ENCODE results near the gene CKS2.

CKS2 gene

DNA sequence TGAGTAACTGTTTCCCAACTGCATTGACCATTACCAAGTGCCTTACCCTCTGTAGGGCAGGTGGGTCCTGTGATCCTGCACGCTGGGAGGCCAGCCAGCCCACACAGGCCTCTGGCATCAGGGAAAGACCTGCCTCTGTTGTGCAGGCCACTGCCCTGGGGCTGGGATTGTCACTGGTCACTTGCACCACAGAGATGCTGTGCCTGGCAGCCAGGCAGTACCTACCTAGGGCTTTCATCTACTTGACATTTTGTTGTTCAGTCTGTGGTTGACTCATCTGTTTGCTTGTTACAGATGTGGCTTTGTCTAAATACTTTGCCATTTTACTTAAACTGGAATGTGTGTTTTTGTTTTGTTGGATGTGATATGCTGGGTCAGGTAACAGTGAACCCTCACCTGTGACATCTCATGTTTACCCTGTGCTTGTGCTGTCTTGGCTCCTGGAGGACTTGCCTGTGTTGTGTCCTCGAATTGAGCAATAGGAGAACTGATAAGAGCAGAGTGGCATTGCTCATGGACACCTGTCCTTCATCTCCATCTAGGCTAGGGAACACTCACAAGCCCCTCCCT is 40.1 kb downstream of the CKS2 start:
- DNase-seq: no peak

DNA sequence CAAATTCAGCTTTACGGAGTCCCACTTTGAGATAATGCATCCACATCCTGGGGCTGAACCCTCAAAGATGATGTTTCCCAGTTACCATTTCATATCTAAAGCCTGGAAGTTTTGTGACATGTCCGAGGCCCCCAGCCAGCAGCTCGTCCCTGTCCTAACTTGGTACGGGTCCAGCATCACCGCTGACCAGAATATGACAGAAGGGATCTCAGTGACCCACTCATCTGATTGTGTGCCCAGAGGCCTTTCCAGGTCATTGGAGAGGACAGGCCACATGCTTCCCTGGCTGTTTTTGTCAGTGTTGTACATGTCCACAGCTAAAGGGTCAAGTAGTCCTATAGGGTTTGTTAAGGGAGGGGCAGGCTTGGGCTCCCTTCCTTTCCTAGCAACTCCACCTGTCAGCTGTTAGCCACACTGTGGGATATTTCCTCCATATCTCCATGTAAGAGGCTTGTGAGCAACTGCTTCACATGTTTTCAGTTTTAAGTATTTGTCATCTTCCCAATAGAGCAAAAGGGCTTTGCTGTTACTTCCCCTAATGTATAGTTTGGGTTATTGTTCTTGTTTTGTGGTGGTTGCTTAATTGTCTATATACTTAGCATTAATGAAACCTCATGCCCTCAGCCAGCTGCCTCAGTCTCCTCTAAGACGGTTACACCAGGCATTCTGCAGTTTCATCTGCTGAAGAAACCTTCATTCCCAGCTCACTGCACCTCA is 40.7 kb downstream of the CKS2 start:
- no peak for DNase-seq

DNA sequence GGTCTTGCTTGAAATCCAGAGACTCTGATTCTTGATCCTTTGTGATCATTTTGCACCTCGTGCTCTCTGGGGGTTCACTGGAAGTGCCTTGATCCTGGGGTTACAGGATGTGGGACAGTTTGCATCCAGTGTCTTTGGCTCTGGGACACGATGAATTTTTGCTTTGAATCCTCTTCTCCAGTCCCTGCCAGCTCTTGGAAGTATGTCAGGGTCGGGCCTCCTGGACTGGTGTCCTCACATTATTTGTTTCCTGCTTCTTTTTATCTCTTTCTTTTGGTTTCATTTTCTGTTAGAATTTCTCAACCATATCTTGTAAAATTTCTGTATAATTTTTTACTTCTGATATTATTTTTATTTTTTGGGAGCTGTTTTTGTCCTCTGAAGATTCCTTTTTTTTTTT is 41.5 kb downstream of the CKS2 start:
- no peak for DNase-seq

DNA sequence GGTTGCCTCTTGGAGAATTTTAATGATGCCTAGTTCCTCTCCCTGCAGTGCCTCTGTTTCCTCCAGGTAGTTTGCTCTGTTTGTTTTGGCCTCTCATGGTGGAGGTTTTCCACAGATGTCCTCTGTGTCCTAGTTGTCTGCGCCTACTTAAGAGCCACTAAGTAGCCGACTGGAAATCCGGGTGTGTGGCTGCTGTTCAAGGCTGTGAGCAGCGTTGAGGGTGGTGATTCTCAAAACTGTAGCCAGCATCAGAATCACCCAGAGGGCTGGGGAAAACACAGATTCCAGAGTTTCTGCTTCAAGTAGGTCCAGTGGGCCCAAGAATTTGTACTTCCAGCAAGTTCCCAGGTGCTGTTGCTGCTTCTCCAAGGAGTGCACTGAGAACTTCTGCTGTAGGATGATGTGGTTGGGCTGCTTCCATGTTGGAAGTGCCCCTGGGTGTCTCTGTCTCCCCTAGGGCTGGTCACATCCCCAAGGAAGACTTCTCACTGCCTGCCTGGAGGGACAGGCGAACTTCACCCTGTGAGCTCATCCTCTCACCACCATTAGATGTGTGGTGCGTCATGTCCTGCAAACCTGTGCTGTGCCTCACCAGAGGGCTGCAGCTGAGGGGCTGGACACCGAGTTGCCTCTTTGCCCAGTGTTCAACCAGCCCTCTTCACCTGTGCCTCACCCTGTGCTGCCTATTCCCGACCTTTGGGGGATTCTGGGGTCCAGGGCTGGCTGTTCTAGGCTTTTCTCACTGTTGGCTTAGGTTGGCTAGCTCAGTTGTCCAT is 42.1 kb downstream of the CKS2 start:
- DNase-seq: no peak

DNA sequence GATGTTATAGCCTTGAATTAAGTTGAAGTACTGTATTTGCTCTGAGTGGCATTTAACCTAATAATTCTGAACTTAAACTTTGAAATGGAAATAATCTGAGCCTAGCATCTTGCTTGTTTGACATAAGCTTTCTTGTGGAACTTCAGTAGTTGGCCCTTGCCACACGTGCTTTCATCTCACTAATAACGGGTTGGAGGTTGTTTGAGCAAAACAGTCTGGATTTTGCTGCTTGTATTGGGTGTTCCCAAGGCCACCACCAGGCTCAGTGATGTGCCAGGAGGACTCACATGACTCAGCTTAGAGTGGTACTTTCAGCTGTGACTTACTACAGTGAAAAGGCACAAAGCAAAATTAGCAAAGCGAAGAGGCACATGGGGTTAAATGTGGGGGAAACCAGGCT is 43.0 kb downstream of the CKS2 start:
- DNase-seq: no peak

DNA sequence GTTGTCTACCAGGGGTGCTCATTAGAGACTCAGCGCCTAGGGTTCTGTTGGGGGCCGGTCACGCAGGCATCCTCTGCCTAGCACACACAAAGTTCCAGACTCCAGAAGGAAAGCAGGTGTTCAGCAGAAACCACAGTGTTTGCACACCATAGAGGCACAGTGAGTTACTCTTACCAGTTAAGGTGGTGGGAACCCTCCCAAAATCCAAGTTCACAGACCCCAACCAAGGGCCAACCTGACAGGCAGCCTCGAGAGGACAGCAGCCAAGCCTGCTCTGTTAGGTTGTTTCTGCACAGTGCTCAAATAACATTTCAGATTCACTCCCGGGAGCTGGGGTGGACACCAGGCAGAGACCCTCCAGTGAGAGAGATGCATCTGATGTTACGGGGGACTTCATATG is 43.5 kb downstream of the CKS2 start:
- DNase-seq: no peak

DNA sequence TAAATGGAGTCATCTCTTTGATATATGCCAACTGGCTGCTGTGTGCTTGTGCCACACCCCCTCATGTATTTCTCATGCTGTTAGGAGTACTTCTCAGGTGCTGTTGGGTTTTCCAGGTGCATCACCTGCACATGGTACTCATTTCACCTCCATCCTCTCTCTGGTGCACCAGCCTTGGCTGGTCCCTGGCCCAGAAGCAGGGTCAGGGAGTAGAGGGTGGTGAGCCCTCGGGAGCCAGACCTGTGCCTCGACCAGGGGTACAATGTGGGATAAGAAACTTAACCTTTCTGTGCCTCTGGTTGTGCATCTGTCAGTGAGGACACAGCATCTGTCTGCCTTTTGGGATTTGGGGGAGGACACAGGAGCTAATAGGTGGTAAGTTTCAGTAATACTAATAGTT is 45.8 kb downstream of the CKS2 start:
- no peak for DNase-seq

DNA sequence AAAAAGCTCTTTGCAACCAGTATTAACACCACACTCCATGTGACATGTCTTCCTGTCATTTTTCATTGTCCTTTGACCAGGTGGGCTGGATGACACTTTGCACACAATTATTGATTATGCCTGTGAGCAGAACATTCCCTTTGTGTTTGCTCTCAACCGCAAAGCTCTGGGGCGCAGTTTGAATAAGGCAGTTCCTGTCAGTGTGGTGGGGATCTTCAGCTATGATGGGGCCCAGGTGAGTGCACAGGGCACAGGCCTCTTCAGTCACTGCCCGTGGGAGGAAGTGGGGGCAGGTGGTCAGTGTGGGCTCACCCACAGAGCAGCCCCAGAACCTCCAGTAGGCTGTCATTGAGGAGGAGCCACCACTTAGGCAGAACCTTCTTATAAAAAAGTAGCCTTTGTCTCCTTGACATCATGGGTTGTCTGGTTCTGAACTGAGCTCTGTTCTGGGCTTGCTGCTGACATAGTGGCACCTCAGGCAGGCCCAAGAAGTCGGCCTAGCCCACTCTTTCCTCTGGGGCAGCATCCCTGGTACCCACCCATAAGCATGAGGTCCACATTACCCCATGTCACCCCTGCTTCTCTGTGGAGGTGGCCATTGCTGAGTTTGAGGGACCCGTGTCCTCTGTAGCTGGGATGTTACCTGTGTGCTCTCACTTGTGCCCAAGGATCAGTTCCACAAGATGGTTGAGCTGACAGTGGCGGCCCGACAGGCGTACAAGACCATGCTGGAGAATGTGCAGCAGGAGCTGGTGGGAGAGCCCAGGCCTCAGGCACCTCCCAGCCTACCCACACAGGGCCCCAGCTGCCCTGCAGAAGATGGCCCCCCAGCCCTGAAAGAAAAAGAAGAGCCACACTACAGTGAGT is 46.6 kb downstream of the CKS2 start:
- no peak for DNase-seq

DNA sequence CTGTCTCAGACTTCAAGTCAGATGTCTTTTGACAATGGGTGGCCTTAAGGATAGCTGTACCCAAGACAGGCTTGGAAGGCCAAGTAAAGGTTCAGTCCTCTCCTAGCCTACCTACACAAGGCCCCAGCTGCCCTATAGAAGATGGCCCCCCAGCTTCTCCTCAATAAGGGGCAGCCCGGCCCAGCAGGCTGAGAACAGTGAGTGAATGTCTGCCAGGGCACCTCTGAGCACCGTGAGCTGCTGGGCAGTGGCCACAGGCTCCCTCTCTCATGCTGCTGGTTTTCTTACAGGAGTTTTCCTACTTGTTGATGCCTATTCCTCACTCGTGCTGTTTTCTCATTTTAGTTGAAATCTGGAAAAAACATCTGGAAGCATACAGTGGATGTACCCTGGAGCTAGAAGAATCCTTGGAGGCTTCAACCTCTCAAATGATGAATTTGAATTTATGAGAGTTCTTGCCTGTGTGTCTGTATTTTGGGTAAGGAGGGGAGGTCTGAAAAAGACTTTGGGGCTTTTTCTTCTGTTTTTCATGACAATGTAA is 47.5 kb downstream of the CKS2 start:
- no peak for DNase-seq

DNA sequence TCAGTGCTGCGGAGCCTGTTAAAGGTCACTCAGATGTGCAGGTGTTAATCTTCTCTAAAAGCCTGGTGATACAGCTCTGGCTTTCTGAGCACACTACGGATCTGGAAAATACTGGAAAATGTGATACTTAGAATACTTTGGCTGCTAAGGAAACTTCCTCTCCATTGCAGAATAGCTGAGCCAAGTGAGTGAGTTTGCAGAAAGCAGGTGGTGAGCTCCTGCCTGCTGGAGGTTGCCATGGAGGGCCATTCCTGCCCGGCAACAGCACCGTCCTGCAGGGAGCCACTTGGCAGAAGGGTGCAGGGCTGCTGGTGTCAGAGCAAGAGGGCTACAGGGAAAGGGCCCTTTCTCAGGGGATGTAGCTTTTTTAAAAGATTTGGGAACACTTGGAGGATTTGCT is 48.0 kb downstream of the CKS2 start:
- DNase-seq: no peak

DNA sequence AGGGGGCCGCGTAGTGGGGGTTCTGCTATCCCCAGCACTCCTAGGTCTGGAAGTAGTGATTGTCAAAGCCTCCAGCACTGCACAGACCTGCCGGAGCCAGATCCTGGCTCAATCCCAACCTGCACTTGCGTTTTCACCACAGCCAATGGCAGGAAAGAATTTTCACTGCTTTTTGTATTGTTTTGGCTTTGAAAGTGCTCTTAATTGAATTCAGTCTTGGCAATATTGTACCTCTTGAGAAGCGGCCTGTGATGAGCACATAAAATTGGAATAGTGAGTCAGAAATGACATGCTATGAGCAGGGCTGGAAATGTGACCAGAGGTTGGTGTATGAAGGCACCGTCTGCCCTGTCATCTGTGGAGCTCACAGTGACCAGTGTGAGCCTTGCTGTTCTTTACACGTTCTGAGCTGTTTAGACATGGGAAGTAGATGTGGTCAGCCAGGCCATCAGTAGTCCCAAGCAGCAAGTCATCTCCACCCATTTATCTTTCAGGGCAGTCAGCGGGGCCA is 48.8 kb downstream of the CKS2 start:
- DNase-seq: no peak

DNA sequence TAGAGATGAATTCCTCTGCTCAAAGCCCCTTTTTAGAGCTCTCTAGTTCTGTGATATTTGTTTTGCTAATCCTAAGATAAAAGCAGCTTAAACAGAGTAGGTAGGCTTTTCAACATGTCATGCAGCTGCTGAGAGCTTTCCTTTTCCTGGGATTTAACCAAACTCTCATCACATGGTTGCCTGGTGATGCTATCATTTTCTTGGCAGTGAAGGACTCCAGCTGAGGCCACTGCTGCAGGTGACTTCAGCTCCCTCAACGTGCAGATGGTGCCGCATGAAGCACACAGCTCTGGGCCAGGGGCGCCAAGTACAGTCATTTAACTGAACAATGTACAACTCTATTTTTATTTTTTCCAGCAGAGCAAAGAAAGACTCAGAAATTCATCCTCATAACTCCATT is 49.5 kb downstream of the CKS2 start:
- DNase-seq: no peak

DNA sequence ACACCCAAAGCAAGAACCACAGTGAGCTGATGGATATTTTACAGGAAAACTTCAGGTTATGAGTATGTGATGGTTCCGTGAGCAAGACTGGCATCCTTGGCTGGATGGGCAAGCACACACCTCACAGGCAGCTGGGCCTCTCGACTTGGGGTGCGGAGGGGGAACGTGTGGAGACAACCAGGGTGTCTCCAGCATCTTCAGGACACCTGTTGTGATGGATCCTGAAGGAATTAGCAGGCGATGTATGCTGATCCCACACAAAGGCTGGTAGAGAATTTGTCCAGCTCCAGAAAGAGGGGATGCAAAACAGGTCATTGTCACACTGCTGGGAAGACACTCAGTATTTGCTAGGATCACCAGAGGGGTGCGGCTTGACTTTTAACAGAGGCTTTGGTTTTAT is 50.0 kb downstream of the CKS2 start:
- DNase-seq: no peak

DNA sequence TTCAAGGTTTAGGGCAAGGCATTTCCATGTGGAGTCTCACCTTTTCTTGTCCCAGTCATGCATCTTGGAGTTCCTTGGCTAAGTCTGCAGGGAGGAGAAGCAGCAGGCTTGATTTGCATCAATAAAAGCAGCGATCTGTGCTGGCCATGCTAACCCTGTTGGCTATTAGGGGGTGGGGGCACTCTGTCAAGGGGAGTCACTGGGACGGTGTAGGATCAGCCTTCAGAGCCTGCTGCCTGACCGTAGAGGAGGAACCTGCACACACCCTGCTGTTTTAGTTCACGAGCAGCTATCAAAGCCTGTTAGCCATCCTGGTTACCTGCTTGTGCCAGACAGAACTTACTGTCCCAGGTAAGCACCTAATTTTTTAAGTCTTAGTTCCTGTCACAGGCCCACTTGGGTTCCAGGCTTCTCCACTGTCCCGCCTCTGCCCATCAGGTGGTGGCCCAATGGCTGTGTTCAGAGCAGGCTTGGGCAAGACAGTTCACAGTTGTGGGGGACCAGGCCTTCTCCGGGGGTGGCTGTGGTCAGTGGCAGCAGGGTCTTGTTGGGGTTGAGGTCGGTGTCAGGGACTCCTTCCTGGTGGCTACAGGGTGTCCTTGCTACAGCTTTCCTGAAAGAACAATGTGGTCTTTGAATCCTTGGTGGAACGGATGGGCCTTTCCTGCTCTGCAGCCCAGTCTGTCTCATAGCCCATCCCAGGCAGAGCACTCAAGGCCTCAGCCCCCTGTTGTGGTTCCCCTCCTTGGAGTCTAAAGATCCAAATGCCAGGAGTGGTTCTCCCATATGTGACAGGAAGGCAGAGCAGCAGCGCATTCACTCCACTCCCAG is 51.0 kb downstream of the CKS2 start:
- no peak for DNase-seq

DNA sequence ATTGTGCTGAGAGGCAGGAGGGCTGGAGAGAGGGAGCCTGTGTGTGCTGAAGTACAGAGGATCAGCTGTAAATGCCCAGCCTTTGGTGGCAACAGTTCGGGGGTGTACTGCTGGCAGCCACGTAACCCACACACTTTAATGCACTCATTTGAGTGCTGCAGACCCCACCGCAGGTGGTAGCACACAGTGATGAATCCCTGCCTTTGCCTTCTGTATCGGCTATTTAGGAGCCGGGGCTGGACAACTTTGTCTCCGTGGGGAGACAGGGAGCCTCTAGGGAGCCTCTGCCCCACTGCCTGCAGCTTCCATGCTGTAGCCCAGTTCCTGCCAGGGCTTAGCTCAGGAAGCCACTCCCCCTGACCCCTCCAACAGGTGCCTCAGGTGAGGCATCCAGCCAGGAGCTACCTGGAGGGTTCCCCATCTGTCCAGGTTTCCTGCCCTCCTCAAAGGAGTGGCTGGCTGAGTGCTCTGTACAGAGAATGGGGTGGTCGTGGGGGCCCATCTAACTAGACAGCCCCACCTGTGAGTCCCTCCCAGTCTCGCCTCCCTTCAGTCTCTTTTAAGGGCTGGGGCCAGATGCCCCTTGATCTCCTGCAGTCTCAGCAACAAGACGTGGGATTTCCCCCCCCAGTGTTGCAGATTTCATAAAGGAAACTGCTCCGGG is 51.8 kb downstream of the CKS2 start:
- DNase-seq: no peak

DNA sequence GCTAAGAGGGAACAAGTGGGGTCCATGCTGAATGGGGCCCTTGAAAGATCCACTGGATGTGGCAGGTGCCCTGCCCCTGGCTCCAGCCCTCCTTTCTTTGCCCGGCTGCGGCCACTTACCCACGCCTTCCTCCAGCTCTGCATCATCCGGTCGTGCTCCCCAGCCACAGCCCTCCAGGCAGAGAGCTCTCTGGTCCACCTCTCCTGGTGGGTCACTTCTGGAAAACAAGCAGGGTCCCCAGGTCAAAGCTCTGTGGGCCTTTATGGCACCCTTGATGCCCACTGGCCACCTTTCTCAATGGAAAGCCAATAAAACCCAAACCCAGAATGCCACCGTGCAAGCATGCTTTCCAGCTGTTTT is 52.3 kb downstream of the CKS2 start:
- DNase-seq: no peak

DNA sequence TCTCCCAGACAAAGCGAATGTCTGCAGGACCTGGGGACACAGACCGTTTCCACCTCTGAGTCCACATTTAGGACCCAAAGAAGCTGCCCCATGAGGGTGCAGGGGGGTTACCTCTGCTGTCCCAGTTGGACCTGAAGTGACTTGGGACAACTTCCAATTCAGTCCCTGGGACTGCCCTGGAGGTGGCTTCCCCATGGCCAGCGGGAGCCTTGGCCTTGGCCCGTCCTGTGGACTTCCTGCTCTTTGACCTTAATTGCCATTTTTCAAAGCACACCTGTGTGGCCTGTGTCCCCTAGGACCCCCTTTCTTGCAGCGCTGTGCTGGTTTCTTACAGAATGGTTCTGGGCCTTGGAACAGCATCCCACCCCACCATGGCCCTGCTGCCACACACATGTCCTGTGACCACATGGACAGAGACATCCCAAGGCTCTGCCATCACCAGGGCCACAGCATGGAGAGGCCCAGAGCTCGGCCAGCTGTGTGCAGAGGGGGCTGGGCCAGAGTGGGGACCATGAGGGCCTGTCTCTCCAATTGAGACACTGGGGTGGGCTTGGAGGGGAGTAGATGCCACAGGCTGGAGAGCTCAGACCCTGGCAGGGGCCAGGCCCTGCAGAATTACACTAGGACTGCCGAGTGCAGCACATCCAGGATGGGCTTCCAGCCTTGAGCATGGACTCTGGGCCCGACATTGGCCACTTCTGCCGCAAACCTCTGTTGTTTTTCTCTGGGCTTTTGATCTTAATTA is 53.1 kb downstream of the CKS2 start:
- no peak for DNase-seq

DNA sequence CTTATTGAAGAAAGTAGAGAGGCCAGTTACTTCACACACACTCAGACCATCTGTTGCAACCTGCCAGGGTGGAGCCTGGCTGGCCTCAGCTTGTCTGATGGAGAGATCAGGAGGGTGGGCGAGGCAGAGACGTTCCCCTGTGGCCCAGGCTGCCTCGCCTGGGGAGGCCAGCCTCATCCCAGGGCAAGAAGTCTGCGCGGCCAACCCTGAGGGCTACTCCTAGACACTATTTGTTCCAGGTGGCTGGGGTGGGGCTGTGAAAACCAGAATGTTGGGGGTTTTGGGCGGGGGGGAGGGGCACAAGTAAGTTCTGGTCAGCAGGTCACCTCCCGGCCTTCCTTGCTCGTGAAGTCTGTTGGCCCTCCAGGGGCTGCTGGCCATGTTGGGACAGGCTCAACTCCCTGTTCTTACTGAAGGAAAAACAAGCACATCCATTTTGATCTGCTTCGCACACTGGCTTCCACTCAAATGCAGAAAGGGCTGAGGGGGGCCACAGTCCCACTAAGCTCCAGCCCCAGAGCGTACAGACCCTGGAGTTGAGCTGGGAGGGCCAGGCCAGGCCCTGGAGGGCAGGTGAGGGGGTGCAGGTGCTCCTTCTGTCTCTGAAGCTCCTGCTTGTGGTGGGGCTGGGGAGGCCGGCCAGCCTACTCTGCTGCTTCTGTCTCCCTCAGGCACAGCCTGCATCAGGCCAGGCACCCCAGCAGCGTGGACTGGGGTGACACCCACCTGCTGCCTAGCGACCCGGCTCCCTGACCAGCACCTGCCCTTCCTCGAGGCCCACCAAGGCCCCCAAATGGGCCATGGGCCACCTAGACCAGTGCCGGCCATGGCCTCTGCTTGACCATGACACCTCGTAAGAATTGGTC is 53.9 kb downstream of the CKS2 start:
- DNase-seq: no peak

DNA sequence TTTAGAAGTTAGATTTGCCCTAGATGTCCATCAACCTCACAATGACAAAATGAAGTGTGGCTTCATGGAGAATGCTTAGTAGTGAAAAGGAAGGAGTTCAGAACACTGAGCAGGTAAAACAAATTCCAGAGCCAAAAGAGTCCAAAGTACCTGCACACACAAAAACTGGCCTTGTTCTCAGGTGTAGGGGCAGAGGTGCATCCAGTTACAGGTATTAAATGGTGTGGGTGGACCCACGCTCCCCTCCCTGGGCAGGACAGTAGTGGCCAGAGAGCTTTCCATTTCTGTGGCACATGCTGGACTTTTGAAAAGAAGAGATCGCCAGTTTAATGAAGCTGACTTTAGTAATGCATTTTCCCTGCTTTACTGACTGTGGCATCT is 54.5 kb downstream of the CKS2 start:
- no peak for DNase-seq

All from effector CD8-positive, alpha-beta T cell (primary cell).